SK-N-SH (cell line): Measurements from ENCODE around the gene TTC7B. TPM values are rescaled to one million over a fixed set of nuclear protein-coding genes. Genes with fewer than 3 reads are reported as not detected.

Experiments
- CTCF ChIA-PET: fragments of 300-600, 350-600 bp; formaldehyde crosslinking; extraction: SDS; loops from one replicate; lab custom pipeline; 2021; lab: Yijun Ruan, JAX
- POLR2A ChIA-PET: fragments of 350-600 bp; sonication (Branson Sonifier 250); formaldehyde crosslinking; extraction: SDS; loops from one replicate; lab custom pipeline; 2020; ENCODE audit warnings: antibody characterized with exemption, inconsistent platforms; lab: Yijun Ruan, JAX
- DNase-seq: peaks from one replicate; pipeline ENCODE4 v3.0.0; 2012
- H2AFZ ChIP-seq: fragments of 200-600 bp; sonication (generic); 2 replicates; pipeline ENCODE4 v1.8.1; 2016; ENCODE audit warnings: antibody characterized with exemption, mild to moderate bottlenecking, low read depth
- H3F3A ChIP-seq: fragments of 200-600 bp; sonication (generic); replicated peaks from 2 replicates; pipeline ENCODE3; 2016; ENCODE audit warnings: antibody characterized with exemption, mild to moderate bottlenecking; ENCODE audit not compliant: insufficient read depth
- H3K27ac ChIP-seq, 2 experiments: fragments of 200-500 bp in 1 of 2; fragments of 200-600 bp in 1 of 2; sonication (Bioruptor generic) in 1 of 2; sonication (generic), shearing (Covaris generic) in 1 of 2; 2 replicates each; pipeline versions ENCODE4 v1.5.1 to v1.6.1; 2014 to 2016; ENCODE audit warnings: low read depth in 2 of 2, inconsistent platforms in 1 of 2, low read length in 1 of 2, mild to moderate bottlenecking in 1 of 2, mixed read lengths in 1 of 2
- H3K27me3 ChIP-seq: fragments of 200-600 bp; sonication (generic), shearing (Covaris generic); 2 replicates; pipeline ENCODE4 v1.6.1; 2016; ENCODE audit warnings: mixed run types; ENCODE audit not compliant: insufficient read depth
- H3K36me3 ChIP-seq, 2 experiments: fragments of 200-500 bp in 1 of 2; fragments of 200-600 bp in 1 of 2; sonication (Bioruptor generic) in 1 of 2; sonication (generic) in 1 of 2; replicated peaks in 1 of 2; 2 replicates each; pipeline versions ENCODE3 to v1.5.1; 2014 to 2016; ENCODE audit warnings: low read length in 1 of 2, mild to moderate bottlenecking in 1 of 2; ENCODE audit not compliant: insufficient read depth in 2 of 2, control insufficient read depth in 1 of 2
- H3K4me1 ChIP-seq, 2 experiments: fragments of 200-500 bp in 1 of 2; fragments of 200-600 bp in 1 of 2; sonication (Bioruptor generic) in 1 of 2; sonication (generic), shearing (Covaris generic) in 1 of 2; 2 replicates each; pipeline versions ENCODE4 v1.5.1 to v1.6.1; 2014 to 2016; ENCODE audit warnings: low read depth in 1 of 2, low read length in 1 of 2, mixed run types in 1 of 2; ENCODE audit not compliant: insufficient read depth in 2 of 2, control insufficient read depth in 1 of 2
- H3K4me2 ChIP-seq: fragments of 200-600 bp; sonication (generic), shearing (Covaris generic); 2 replicates; pipeline ENCODE4 v1.6.1; 2017; ENCODE audit warnings: mixed run types
- H3K4me3 ChIP-seq, 2 experiments: fragments of 200-500 bp in 1 of 2; fragments of 200-600 bp in 1 of 2; sonication (Bioruptor generic) in 1 of 2; sonication (generic), shearing (Covaris generic) in 1 of 2; 2 replicates each; pipeline versions ENCODE4 v1.5.1 to v1.8.1; 2014 to 2016; ENCODE audit warnings: low read depth in 2 of 2, inconsistent platforms in 1 of 2, low read length in 1 of 2, mild to moderate bottlenecking in 1 of 2, mixed read lengths in 1 of 2, moderate library complexity in 1 of 2
- H3K79me2 ChIP-seq: fragments of 200-600 bp; sonication (generic); 2 replicates; pipeline ENCODE4 v1.8.1; 2017; ENCODE audit warnings: mild to moderate bottlenecking; ENCODE audit not compliant: insufficient read depth
- H3K9ac ChIP-seq: fragments of 200-600 bp; sonication (generic); 2 replicates; pipeline ENCODE4 v1.6.1; 2017; ENCODE audit warnings: mixed run types
- H3K9me2 ChIP-seq: fragments of 200-600 bp; sonication (generic); 2 replicates; pipeline ENCODE4 v1.6.1; 2017; ENCODE audit warnings: mixed run types
- H3K9me3 ChIP-seq: fragments of 200-600 bp; sonication (generic); 2 replicates; pipeline ENCODE4 v1.6.1; 2017; ENCODE audit warnings: mixed run types, mild to moderate bottlenecking, moderate library complexity
- H4K20me1 ChIP-seq: fragments of 200-600 bp; sonication (generic); 2 replicates; pipeline ENCODE4 v1.6.1; 2017; ENCODE audit warnings: mild to moderate bottlenecking, mixed run types; ENCODE audit not compliant: insufficient read depth
- CHD2 ChIP-seq: fragments of 150-350 bp; IDR thresholded peaks from 2 replicates; pipeline ENCODE4 v1.6.1; 2018; ENCODE audit warnings: low read length; ENCODE audit not compliant: partially characterized antibody
- EP300 ChIP-seq, 2 experiments: IDR thresholded peaks; 2 replicates each; pipeline versions ENCODE4 v1.4.0 to v1.6.1; 2012; ENCODE audit warnings: borderline replicate concordance in 1 of 2, low read depth in 1 of 2, low read length in 1 of 2
- EZH2phosphoT487 ChIP-seq: fragments of 200-600 bp; sonication (generic); IDR thresholded peaks from 2 replicates; pipeline ENCODE4 v1.6.1; 2017; ENCODE audit warnings: low read depth, mixed run types, mild to moderate bottlenecking, antibody characterized with exemption, moderate library complexity, borderline replicate concordance
- FOSL2 ChIP-seq: IDR thresholded peaks from 2 replicates; pipeline ENCODE4 v1.4.0; 2012; ENCODE audit warnings: low read depth, mild to moderate bottlenecking, moderate library complexity, borderline replicate concordance
- JUND ChIP-seq: IDR thresholded peaks from 2 replicates; pipeline ENCODE4 v1.4.0; 2012
- NFIC ChIP-seq: IDR thresholded peaks from 2 replicates; pipeline ENCODE4 v1.4.0; 2012; ENCODE audit warnings: borderline replicate concordance
- RCOR1 ChIP-seq: fragments of 150-350 bp; IDR thresholded peaks from 2 replicates; pipeline ENCODE4 v1.6.1; 2017; ENCODE audit warnings: antibody characterized with exemption, low read length
- RFX5 ChIP-seq: IDR thresholded peaks from 2 replicates; pipeline ENCODE4 v1.6.1; 2012; ENCODE audit warnings: mild to moderate bottlenecking, improper control_type of control experiment, low read length
- RXRA ChIP-seq: IDR thresholded peaks from 2 replicates; pipeline ENCODE4 v1.4.0; 2012; ENCODE audit warnings: low read depth, mild to moderate bottlenecking, borderline replicate concordance
- TAF1 ChIP-seq: IDR thresholded peaks from 2 replicates; pipeline ENCODE4 v1.6.1; 2012; ENCODE audit warnings: low read depth, mild to moderate bottlenecking, low read length, moderate library complexity, borderline replicate concordance
- TCF12 ChIP-seq: IDR thresholded peaks from 2 replicates; pipeline ENCODE4 v1.4.0; 2012
- TEAD4 ChIP-seq: IDR thresholded peaks from 2 replicates; pipeline ENCODE4 v1.4.0; 2012; ENCODE audit warnings: mild to moderate bottlenecking, borderline replicate concordance; ENCODE audit not compliant: insufficient read depth
- ZBTB33 ChIP-seq: IDR thresholded peaks from 2 replicates; pipeline ENCODE4 v1.4.0; 2012; ENCODE audit warnings: low read depth, borderline replicate concordance
- WGBS: methylation state at CpG from one replicate; pipeline ENCODE4 v1.1.6; 2017; ENCODE audit warnings: low lambda C conversion rate; 5-methylcytosine and 5-hydroxymethylcytosine counted together
- polyA plus RNA-seq, 3 experiments: library from polyadenylated mRNA; depleted of rRNA; stranded (reverse); fragments of >200 nt; gene quantifications; 2 replicates each; pipeline ENCODE4 v1.2.3, GENCODE V29; 2012
- TF ChIP-seq, protein P1 (sequence below): fragments of 150-350 bp; IDR thresholded peaks from 2 replicates; pipeline ENCODE4 v1.6.1; 2016; ENCODE audit warnings: mild to moderate bottlenecking, low read depth, low read length

Gene TTC7B
- polyA plus RNA-seq, 1 of the 3 experiments (the other 2 are of a cell fraction) = 43.1 TPM

- Histone ChIP-seq H3K9ac (no peak overlapping the region), H3K79me2 (no peaks in the 10 kb centered on the region), H3K9me2 (no peaks in the 10 kb centered on the region), H3K36me3 (no peaks in the 10 kb centered on the region), H3K4me1 (peaks cover 8 to 11% of the 10 kb centered on the region in 2 experiments; a peak in 3 of 4 replicates), H3K27ac (no peak overlapping the region; a peak in 1 of 4 replicates), H3K4me3 (no peak overlapping the region), H3K9me3 (no peaks in the 10 kb centered on the region), H2AFZ (no peak overlapping the region), H3F3A (no peaks in the 10 kb centered on the region), H4K20me1 (no peaks in the 10 kb centered on the region), H3K4me2 (no peak overlapping the region), H3K27me3 (no peaks in the 10 kb centered on the region)
- WGBS = 69% methylated on average over 7 of the region's 11 CpGs
- no peak for DNase-seq
- ChIA-PET CTCF (interaction anchor here (0.9 to 2.2 kb wide), 6 partner anchors 16 to 298 kb away, joined by 3 to 11 read pairs (median 4); no protein-coding TSS in a partner anchor), POLR2A (interaction anchor here (0.7 kb wide), 1 partner anchor 557 kb away, joined by 3 read pairs; no protein-coding TSS in a partner anchor)
- no peak for TF ChIP-seq FOSL2
- TF ChIP-seq RCOR1 = no peak
- no peak for TF ChIP-seq EZH2phosphoT487
- TF ChIP-seq TAF1 = no peak
- TF ChIP-seq, protein P1, sequence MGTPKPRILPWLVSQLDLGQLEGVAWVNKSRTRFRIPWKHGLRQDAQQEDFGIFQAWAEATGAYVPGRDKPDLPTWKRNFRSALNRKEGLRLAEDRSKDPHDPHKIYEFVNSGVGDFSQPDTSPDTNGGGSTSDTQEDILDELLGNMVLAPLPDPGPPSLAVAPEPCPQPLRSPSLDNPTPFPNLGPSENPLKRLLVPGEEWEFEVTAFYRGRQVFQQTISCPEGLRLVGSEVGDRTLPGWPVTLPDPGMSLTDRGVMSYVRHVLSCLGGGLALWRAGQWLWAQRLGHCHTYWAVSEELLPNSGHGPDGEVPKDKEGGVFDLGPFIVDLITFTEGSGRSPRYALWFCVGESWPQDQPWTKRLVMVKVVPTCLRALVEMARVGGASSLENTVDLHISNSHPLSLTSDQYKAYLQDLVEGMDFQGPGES = no peak
- TF ChIP-seq NFIC = no peak
- TF ChIP-seq RXRA = no peak
- TF ChIP-seq TEAD4 = no peak
- no peak for TF ChIP-seq EP300 (IDR thresholded peaks at IDR 0.05; ENCODE audit: borderline replicate concordance in 1 of 2, low read depth in 1 of 2, low read length in 1 of 2)
- no peak for TF ChIP-seq RFX5
- TF ChIP-seq JUND = no peak
- TF ChIP-seq TCF12 = no peak
- TF ChIP-seq CHD2 = no peak
- no peak for TF ChIP-seq ZBTB33
Observed at GRCh38 chr14:90599339-90599738, 216.9 kb downstream of the TTC7B start.

- Histone ChIP-seq H3K9ac (no peak overlapping the region), H3K36me3 (no peaks in the 10 kb centered on the region), H3K4me2 (no peak overlapping the region), H3K27me3 (no peaks in the 10 kb centered on the region), H3K79me2 (no peaks in the 10 kb centered on the region), H3K9me3 (no peaks in the 10 kb centered on the region), H2AFZ (no peak overlapping the region), H3K4me1 (peaks cover 11 to 12% of the 10 kb centered on the region in 2 experiments; a peak in 3 of 4 replicates), H3F3A (no peaks in the 10 kb centered on the region), H3K9me2 (no peaks in the 10 kb centered on the region), H4K20me1 (no peaks in the 10 kb centered on the region), H3K4me3 (no peak overlapping the region), H3K27ac (no peak overlapping the region)
- ChIA-PET POLR2A (no interaction called here), CTCF (interaction anchor here (1.3 to 2.2 kb wide), 3 partner anchors 100 to 296 kb away, joined by 4 to 11 read pairs (median 6); no protein-coding TSS in a partner anchor)
- no peak for TF ChIP-seq JUND
- WGBS = 98% methylated on average over 7 of the region's 15 CpGs
- DNase-seq = no peak
Observed at GRCh38 chr14:90597961-90598360, 218.3 kb downstream of the TTC7B start.
